Occipital lobe (tissue), 2 donors: ENCODE results near the gene TFDP3. TPM values are rescaled to one million over a fixed set of nuclear protein-coding genes. Genes with fewer than 3 reads are reported as not detected.

Experiments
- DNase-seq: peaks from one replicate; lab custom pipeline; 2025; lab: John Stamatoyannopoulos, UW
- total RNA-seq: library from RNA; depleted of rRNA; stranded (reverse); fragments of >200 nt; gene quantifications from one replicate; pipeline ENCODE4 v1.2.3, GENCODE V29; 2014

Gene TFDP3, protein sequence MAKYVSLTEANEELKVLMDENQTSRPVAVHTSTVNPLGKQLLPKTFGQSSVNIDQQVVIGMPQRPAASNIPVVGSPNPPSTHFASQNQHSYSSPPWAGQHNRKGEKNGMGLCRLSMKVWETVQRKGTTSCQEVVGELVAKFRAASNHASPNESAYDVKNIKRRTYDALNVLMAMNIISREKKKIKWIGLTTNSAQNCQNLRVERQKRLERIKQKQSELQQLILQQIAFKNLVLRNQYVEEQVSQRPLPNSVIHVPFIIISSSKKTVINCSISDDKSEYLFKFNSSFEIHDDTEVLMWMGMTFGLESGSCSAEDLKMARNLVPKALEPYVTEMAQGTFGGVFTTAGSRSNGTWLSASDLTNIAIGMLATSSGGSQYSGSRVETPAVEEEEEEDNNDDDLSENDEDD
- total RNA-seq: not detected

DNA sequence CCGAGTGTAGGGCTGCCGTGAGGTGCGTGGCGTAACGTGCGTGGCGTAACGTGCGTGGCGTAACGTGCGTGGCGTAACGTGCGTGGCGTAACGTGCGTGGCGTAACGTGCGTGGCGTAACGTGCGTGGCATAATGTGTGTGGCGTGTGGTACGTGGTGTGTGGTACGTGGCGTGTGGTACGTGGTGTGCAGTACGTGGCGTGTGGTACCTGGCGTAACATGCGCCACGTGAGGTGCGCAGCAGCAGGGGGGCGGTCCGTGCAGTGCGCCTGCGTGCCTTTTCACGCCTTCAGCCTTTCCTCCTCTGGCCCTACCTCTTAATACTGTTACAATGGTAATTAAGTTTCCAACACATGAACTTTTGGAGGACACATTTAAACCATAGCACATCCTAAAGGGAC is at the start of gene TFDP3:
TSS of gene TFDP3 (minus strand) at position 26 of the 400 bp plus-strand sequence. CDS start 95 bp downstream, outside the sequence.
- no peak for DNase-seq

DNA sequence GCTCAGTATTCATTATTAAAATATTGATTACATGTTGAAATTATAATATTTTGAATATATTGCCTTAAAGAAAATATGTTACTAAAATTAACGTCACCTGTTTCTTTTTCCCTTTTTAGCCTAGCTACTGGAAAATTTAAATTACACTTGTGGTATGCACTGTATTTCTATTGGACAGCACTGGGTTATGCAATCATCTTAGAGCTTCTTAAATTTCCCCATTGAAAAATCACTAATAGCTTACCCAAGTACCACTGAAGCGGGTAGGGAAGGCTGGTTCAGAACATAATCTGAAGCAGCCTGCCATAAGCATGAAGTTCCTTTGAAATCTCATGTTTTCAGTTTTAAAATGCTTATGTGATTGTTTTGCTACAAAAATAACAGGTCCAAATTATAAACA is 49.5 kb upstream of the TFDP3 start:
- DNase-seq: no peak

DNA sequence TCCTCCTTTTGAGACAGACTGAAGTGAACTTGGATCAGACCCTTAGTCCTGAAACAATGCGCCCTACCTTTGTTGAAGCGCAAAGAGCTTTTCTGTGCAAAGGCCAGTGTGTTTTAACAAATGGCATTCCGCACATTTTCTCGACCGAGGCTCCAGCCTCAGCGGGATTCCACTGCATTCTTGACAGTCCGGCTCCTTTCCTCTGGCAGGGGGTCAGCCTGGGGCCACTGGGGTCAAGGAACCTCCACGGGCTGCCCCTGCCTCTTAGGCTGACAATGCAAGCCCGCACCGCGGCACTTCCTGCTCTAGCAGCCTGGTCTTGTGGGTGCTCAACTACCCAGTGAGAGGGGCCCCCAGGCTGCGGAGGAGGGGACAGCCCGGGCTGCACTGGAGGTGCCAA is 47.2 kb upstream of the TFDP3 start:
- peak; percentile 1 for DNase-seq

DNA sequence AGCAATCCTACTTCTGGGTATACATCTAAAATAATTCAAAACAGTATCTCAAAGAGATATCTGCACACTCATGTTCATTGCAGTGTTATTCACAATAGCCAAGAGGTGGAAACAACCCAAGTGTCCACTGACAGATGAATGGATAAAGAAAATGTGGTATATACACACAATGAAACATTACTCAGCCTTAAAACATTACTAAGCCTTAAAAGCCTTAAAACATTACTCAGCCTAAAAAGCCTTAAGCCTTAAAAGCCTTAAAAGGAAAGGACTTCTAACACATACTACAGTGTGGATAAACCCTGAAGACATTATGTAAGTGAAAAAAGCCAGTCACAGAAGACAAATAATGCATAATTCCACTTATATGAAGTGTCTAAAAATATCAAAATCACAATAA is 40.3 kb upstream of the TFDP3 start:
- DNase-seq: no peak

DNA sequence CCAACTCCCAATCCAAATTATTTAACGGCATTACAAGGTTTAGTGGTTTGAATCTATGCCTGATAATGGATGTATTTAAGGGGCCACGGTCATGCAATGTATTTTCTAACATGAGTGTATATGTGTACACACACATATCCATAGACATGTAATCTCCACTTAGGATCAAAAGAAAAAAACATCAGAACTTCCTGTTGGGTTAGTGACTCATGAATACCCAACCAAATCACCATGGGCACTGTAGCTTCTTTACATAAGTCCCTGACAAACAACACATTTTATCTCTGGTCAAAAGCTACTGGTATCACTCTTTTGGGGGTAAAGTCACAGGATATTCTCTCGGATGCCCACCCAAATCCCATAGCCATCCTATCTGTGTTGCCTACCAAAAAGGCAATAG is 36.5 kb upstream of the TFDP3 start:
- DNase-seq: no peak

DNA sequence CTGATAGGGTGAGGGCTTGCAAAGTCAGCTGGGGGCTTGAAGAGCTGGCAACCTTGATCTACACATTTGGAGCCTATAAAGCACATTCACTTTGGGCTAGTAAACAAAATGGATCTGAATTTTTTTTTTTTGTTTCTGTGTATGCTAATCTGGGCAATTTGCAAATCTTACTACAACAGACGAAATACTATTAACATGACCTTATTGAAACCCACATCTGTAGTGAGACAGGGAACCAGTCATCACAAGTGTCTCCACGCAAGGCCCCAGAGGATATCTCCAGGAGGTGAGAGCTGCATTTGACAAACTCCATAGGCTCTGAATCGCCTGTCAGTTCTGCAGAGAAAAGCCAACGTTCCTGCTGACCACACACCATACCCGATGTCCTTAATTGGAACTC is 33.0 kb upstream of the TFDP3 start:
- DNase-seq: no peak

DNA sequence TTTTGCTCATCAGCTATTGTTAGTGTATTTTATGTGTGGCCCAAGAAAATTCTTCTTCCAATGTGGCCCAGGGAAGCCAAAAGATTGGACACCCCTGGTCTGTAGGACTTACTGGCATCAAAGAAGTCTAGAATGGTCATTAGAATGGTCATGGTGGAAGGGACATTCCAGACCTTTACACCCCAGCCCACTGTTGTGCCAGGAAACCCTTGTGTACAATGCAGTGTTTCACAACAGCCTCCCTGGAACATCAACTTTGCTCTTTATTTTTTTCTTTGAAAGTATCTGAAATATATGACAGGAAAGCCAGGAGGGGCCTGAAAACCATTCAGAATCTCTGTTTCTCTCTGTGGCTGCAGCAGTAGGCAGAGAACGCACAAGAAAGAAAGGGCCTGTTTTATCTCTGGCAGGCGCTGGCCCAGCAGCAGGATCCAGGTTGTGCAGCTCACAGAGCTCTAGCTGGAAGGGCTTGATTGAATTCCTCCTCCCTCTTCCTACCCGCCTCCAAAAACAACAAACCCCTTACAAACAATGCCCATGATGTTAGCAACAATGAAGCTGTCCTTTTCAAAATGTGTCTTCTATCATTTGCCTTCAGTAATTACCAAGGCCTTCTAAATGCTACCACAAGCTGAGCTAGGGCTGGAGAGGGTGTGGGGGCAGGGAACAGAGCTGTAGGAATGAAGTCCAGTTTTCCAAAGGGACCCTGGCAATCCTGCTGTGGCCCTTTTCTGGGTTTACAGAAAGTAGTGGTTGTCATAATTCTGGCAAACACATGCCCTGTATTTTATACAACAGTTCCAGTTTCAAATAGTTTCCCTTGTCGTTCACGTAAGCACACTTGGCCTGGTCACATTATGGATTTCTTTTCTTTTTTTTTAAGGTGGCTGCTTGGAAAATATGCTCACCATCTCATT is 32.3 kb upstream of the TFDP3 start:
- DNase-seq: no peak

DNA sequence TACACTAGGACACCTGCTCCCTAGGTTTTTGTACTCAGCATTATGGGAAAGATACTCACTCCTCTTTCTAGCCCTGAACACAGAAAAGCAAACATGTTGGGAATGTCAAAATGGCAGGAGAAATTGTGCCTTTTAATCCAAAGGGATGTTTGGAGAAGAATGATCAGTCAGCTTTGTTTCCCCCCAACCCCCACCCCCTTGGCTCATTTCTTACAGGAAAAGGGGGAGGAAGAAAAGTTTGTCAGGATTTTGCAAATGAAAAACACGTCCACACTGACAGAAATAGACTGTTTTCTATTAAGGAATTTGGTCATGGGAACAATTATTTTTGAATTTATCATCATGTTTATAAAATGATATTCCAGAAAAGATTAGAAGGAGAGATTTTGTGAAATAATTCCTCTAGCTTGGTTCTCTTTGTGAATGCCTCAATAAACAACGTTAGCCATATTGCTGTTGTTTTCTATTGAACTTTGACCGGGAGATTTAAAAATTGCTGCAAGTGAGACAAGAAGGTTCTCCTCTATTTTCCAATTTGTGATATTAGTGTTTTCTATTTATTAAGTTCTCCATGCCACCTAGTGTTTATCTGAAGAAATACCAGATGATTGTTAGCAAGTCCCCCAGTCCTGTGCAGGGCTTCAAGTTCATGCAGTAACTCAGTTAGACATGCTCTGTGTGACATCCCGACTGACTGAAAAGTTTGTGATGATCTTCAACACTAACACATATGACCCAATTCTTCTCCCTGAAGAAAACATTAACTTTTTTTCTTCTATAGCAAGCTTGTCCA is 31.3 kb upstream of the TFDP3 start:
- no peak for DNase-seq

DNA sequence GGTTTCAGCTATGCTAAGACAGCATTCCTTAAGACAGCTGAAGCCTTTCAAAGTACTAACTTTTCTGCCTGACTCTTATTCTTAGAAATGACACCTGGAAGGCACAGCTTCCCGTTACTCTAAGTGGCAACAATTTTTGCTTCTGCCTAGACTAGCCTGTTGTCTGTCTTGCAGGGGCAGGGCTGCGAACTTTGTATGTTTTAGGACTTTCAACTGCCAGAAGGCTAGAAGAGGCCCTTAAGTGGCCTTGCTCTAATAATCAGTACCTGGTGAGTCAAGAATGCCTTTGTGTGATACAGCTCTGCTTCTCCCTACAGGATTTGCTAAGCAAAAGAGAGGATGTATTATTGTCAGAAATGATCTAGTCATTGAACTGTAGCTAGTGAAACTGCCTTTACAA is 30.0 kb upstream of the TFDP3 start:
- no peak for DNase-seq

DNA sequence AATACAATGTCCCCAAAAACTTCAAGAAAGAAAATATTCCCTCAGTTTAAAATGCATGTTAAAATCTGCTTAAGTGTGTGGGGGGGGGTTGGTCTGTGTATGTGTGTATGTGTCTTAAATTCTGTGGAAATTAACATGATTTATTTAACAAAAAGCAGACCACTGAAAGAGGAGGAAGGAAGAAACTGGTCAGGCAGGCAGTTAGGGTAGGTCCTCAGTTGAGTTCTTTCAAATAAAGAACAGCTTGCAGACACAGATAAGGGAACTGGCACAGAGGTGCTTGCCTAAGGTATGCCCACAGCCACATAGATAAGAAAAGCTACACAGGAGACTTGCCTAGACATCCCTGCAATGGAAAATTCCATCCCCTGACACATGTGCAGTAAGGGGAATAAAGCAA is 28.8 kb upstream of the TFDP3 start:
- no peak for DNase-seq

DNA sequence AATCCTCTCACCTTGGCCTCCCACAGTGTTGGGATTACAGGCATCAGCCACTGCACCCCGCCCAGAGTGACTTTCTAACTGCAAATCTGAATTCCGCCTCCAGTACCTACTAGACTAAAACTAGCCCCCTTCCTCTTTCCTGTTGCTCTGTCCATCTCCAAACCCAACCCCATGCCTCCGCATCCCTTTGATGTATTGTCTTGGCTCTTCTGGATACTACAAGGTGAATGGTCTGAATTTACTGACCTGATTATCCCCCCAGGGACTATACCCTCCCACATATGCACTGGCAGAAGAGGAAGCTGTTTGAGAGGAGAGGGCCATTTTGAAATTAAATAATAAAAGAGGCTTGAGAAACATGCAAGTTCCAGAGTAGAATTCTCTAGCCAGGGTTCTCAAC is 17.7 kb upstream of the TFDP3 start:
- no peak for DNase-seq

DNA sequence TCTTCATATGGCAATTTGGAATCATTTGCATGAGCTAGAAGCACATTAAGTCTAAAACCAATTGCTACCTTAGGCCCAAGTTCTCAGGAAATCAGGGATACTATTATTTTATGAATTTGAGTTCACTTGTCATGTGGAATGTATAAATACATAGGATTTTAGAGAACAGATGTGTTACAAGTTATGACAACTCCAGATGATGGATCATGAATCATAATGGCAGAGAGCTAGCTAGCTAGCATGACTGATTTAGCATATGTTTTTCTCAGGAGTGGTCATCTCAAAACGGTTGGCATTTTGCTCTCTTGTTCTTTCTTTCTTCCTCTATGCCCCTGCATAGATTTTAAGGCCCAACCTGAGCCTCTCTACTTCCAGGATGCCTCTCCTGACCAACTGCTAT is 14.2 kb upstream of the TFDP3 start:
- DNase-seq: no peak

DNA sequence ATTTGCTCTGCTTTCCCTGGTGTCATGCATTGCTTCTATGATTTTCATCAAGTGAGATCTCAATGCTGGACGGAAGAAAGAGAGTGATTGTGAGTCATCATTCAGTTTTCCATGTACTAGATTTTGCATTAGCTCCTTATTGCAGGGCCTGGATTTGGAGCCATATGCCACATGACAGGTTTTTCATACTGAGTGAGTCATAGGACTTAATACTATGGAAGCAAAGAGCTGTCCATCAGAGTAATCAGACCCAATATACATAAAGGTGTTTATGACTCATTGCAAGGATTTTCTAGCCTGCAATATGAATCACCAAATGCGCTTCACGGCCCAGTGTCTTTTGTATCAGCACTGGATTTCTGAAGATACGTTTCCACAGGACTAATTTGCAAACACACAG is 11.2 kb upstream of the TFDP3 start:
- DNase-seq: no peak

DNA sequence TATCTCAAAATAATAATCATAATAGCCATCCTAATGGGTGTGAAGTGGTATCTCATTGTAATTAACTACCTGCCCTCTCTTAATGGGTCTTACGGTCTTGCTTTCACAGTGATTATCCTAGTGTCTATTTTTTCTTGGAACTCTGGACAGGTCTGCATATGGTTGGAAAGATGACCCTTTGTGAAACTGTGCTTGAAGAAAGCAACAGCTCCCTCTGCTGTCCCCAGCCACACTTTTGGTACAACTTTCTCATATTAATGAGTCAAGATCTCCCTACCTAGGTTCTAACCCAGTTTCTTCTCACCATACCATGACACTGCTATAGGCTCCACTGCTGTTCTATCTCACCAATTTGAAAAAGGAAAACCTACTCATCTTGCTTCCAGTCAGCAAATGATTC is 2.4 kb downstream of the TFDP3 start:
- DNase-seq: no peak

DNA sequence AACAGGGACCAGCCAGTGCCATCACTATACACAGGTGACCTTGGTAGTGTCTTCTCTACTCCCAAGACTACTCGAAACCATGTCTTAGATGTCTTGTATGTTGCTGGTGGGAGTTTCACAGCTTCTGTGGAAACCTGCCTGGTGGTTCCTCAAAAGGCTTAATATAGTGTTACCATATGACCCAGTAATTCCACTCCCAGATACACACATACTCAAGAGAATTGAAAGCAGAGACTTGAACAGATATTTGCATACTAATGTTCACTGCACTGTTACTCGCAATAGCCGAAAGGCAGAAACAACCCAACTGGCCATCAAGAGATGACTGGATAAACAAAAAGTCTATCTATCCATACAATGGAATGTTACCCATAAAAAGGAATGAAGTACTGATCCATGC is 3.1 kb downstream of the TFDP3 start:
- DNase-seq: no peak

DNA sequence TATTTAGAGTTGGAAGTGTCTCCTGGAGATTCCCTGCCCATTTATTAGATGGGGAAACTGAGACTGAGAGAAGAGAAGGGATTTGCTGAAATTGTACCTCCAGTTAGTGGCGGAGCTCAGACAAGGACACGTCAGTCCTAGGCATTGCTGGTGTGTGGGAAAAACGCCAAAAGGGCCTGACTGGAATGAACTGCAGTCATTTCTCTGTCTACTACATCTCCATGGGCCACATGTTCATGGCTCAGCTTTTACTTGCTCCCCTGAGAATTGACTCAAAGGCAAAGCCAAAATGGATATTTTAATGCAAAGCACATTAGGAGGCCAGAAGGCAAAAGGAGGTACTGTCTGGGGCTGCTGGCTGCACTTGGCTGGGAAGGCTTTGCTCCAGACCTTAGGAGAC is 3.9 kb downstream of the TFDP3 start:
- no peak for DNase-seq

DNA sequence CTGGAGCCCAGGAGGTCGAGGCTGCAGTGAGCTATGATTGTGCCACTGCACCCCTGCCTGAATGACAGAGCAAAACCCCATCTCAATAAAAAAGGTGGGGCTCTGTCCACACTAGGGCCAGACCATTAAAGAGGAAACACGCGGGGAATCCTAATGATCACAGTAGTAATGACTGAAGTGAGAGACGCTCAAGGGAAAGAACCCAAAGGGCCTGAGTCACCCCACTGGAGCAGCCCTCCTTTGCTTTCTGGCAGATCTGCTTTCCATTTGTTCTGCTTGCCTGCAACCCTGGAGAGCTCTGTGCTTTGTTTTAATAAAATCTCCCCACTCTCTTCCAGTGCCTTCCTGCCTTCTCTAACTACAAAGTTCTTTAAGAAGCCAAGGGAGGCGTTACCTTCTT is 5.0 kb downstream of the TFDP3 start:
- no peak for DNase-seq

DNA sequence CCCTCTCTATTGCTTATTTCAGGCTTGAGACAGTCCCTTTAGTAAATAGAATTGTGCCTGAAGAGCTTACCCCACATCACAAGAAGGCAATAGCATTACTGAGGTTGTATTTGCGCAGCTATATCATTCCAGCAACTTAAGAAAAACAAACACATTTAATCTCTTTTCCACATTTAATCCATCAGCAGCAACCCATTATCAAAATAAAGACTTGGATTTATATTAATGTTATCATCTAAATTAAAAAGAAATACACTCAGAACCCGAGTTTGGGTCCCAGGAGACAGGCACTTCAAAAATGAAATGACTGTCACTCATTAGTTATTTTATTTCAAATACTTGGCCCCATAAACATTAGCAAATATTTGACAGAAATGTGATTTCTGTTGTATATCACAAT is 10.4 kb downstream of the TFDP3 start:
- DNase-seq: no peak

DNA sequence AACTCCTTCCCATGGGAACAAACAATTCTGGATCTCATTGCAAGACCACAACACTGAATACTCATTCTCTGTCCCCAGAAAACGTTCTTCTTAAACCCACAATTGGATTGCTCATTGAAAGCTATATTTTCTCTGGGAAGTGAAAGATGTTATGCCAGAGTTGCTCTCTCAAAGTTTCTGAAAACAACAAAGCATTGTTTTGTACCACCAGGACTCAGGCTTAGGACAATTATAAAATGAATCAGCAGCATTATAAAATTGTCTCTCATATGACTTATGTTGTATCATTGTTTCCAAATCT is 26.5 kb downstream of the TFDP3 start:
- no peak for DNase-seq

DNA sequence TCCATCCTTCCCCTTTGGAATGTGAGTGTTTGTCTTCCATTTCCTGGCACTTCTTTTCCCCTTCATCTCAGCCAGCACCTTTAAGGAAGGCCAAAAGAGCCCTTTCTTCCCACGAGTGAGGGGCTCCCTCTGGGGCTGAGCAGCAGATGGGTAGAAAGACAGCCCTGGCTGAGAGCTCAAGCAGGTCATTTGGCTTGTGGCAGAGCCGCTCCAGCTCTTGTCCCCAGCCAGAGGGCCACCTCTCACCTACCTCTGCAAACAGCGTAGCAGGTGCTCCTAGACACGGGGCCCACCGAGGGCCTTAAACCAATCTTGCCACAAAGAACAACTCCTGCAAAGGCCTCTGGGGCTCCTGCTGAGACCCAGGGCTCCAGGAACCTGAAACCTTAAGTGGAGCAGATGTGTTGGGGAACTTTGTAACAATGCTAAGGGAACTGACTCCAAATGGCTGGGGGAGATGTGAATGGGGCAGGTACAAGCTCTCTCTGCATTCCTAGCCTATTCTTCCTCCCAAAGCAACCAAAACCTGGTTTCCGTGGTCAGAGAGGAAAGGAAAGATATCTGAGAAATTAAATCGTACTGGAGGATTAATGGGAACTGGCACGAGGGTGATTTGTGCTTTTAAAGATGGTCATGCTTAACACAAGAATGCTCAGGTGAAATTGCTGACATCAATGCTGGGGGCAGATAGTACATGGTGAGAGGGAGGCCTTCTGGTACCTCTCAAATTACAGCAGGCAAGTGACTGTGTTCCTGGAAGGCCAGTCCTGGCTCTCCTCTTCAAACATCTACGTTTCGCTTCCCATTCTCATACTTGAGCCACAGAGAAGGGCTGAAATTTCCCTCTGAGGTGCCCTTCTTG is 27.0 kb downstream of the TFDP3 start:
- DNase-seq: no peak

DNA sequence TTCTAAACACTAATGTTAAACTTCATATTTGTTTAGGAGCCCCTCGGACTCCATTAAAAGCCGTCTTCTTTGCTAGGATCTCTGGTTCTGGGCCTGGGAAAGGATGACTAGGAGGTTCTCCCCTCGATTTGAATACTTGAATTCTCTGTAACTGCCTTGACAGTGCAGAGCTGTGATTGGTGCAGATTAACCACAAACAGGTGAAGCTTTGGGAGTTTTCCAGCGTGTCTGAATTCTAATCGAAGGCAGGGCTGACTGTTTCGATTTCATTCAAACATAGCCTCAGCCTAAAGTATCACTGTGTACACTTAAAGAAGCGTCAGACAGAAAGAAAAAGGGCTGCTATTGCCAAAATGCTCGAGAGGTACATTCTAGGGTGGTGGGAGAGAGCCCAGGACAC is 29.0 kb downstream of the TFDP3 start:
- DNase-seq: no peak
